Effector CD8-positive, alpha-beta T cell (primary cell): Measurements from ENCODE around the gene RYR3.

Source experiments
- DNase-seq: peaks from one replicate; lab custom pipeline; 2025; lab: John Stamatoyannopoulos, UW

RYR3 gene

GRCh38 chr15:33649217-33649933, 338.6 kb downstream of the RYR3 start:
- no peak for DNase-seq

GRCh38 chr15:33654860-33655259, 344.1 kb downstream of the RYR3 start:
- DNase-seq: no peak

- DNase-seq: no peak
Observed at GRCh38 chr15:33655488-33655887, 344.7 kb downstream of the RYR3 start.

- no peak for DNase-seq
Observed at GRCh38 chr15:33656168-33656567, 345.4 kb downstream of the RYR3 start.

- no peak for DNase-seq
Observed at GRCh38 chr15:33660151-33660550, 349.4 kb downstream of the RYR3 start.

GRCh38 chr15:33662014-33662413, 351.2 kb downstream of the RYR3 start:
- DNase-seq: no peak

GRCh38 chr15:33664947-33665346, 354.2 kb downstream of the RYR3 start:
- DNase-seq: no peak

GRCh38 chr15:33670567-33670966, 359.8 kb downstream of the RYR3 start:
- DNase-seq: no peak

- DNase-seq: no peak
Observed at GRCh38 chr15:33671456-33671855, 360.7 kb downstream of the RYR3 start.

- no peak for DNase-seq
Observed at GRCh38 chr15:33675246-33675645, 364.5 kb downstream of the RYR3 start.

- no peak for DNase-seq
Observed at GRCh38 chr15:33677238-33677830, 366.6 kb downstream of the RYR3 start.

GRCh38 chr15:33678176-33678575, 367.4 kb downstream of the RYR3 start:
- DNase-seq: no peak

GRCh38 chr15:33678602-33679001, 367.8 kb downstream of the RYR3 start:
- DNase-seq: no peak

GRCh38 chr15:33679061-33679460, 368.3 kb downstream of the RYR3 start:
- no peak for DNase-seq

- DNase-seq: no peak
Observed at GRCh38 chr15:33680336-33680735, 369.6 kb downstream of the RYR3 start.

- no peak for DNase-seq
Observed at GRCh38 chr15:33693166-33693800, 382.5 kb downstream of the RYR3 start.

- no peak for DNase-seq
Observed at GRCh38 chr15:33698126-33698525, 387.4 kb downstream of the RYR3 start.

- no peak for DNase-seq
Observed at GRCh38 chr15:33699145-33699544, 388.4 kb downstream of the RYR3 start.

- DNase-seq: no peak
Observed at GRCh38 chr15:33699691-33700447, 389.1 kb downstream of the RYR3 start.

GRCh38 chr15:33700695-33701303, 390.0 kb downstream of the RYR3 start:
- DNase-seq: peak; percentile 32

- no peak for DNase-seq
Observed at GRCh38 chr15:33701304-33701696, 390.5 kb downstream of the RYR3 start.

GRCh38 chr15:33706173-33706572, 395.4 kb downstream of the RYR3 start:
- DNase-seq: no peak
